HCT116 (cell line): Measurements from ENCODE around the gene SYNDIG1. TPM values are rescaled to one million over a fixed set of nuclear protein-coding genes. Genes with fewer than 3 reads are reported as not detected.

ENCODE experiments used
- ATAC-seq: fragments of 200-7000 bp; cut with Tn5 transposase; 2 replicates; pipeline ENCODE4 v1.9.1; 2020; ENCODE audit warnings: mild to moderate bottlenecking, moderate library complexity
- BruUV-seq: library from RNA; stranded (reverse); fragments of 400-500 nt; replicated peaks from 2 replicates; lab custom pipeline; 2021; lab: Mats Ljungman, UMichigan
- CTCF ChIA-PET: fragments of 300-600 bp; sonication (Branson Sonifier 250); formaldehyde crosslinking; loops from one replicate; lab custom pipeline; 2021; ENCODE audit warnings: antibody characterized with exemption; lab: Charles Lee
- POLR2A ChIA-PET: fragments of 300-600, 350-600 bp; sonication (Branson Sonifier 250); formaldehyde crosslinking; loops from one replicate; lab custom pipeline; 2021; ENCODE audit warnings: antibody characterized with exemption; lab: Charles Lee
- RAD21 ChIA-PET, 2 experiments: fragments of 300-600 bp; sonication (Branson Sonifier 250); formaldehyde crosslinking; loops; one replicate each; lab custom pipeline; 2023; ENCODE audit warnings: low total read pairs in 2 of 2; ENCODE audit not compliant: uncharacterized antibody in 2 of 2, unreplicated experiment in 2 of 2, low non-redundant PET in 1 of 2; lab: Charles Lee
- DNase-seq: peaks from one replicate; pipeline ENCODE4 v3.0.0-alpha.2; 2010; ENCODE audit warnings: low read depth, low spot score
- H2AFZ ChIP-seq: fragments of 200-600 bp; shearing (Covaris generic), sonication (generic); 2 replicates; pipeline ENCODE4 v1.6.1; 2017; ENCODE audit warnings: low read depth, mixed run types, mixed read lengths, antibody characterized with exemption, low read length; ENCODE audit not compliant: poor library complexity, severe bottlenecking
- H3K27ac ChIP-seq: 2 replicates; pipeline ENCODE4 v1.5.1; 2012; ENCODE audit warnings: low read depth, low read length
- H3K27me3 ChIP-seq: fragments of 200-600 bp; sonication (generic); 2 replicates; pipeline ENCODE4 v1.6.1; 2016; ENCODE audit warnings: mixed run types, low read length, mixed read lengths; ENCODE audit not compliant: insufficient read depth
- H3K36me3 ChIP-seq, 2 experiments: fragments of 200-500 bp in 1 of 2; fragments of 200-600 bp in 1 of 2; sonication (Bioruptor generic) in 1 of 2; sonication (generic) in 1 of 2; 2 replicates each; pipeline versions ENCODE4 v1.5.1 to v1.6.1; 2014 to 2016; ENCODE audit warnings: low read length in 2 of 2, inconsistent platforms in 1 of 2, mixed read lengths in 1 of 2, mixed run types in 1 of 2; ENCODE audit not compliant: insufficient read depth in 2 of 2, control insufficient read depth in 1 of 2
- H3K4me1 ChIP-seq, 2 experiments: fragments of 200-600 bp in 1 of 2; sonication (generic) in 1 of 2; 2 replicates each; pipeline versions ENCODE4 v1.5.1 to v1.6.1; 2012 to 2017; ENCODE audit warnings: low read length in 2 of 2, inconsistent platforms in 1 of 2, mild to moderate bottlenecking in 1 of 2, mixed read lengths in 1 of 2, mixed run types in 1 of 2, moderate library complexity in 1 of 2; ENCODE audit not compliant: insufficient read depth in 2 of 2, control insufficient read depth in 1 of 2
- H3K4me2 ChIP-seq: fragments of 200-600 bp; sonication (generic); 2 replicates; pipeline ENCODE4 v1.6.1; 2017; ENCODE audit warnings: mixed run types, low read length, mixed read lengths
- H3K4me3 ChIP-seq, 2 experiments: fragments of 200-600 bp in 1 of 2; sonication (generic) in 1 of 2; replicated peaks in 1 of 2; 2 replicates each; pipeline ENCODE4 v1.5.1; 2011 to 2016; ENCODE audit warnings: low read length in 2 of 2, control low read depth in 1 of 2, low read depth in 1 of 2, mild to moderate bottlenecking in 1 of 2, mixed read lengths in 1 of 2, mixed run types in 1 of 2
- H3K79me2 ChIP-seq: fragments of 200-600 bp; sonication (generic); 2 replicates; pipeline ENCODE4 v1.6.1; 2017; ENCODE audit warnings: mild to moderate bottlenecking, mixed run types, low read length, moderate library complexity, mixed read lengths; ENCODE audit not compliant: insufficient read depth
- H3K9ac ChIP-seq: fragments of 200-600 bp; sonication (generic); 2 replicates; pipeline ENCODE4 v1.6.1; 2016; ENCODE audit warnings: low read length, mixed read lengths
- H3K9me2 ChIP-seq: fragments of 200-600 bp; sonication (generic), shearing (Covaris generic); 2 replicates; pipeline ENCODE4 v1.6.1; 2017; ENCODE audit warnings: mixed run types, mild to moderate bottlenecking, moderate library complexity; ENCODE audit not compliant: insufficient read depth
- H3K9me3 ChIP-seq, 2 experiments: fragments of 200-500 bp in 1 of 2; fragments of 200-600 bp in 1 of 2; sonication (Bioruptor generic) in 1 of 2; sonication (generic) in 1 of 2; 2 replicates each; pipeline ENCODE4 v1.6.1; 2014 to 2017; ENCODE audit warnings: low read length in 2 of 2, mixed read lengths in 2 of 2, inconsistent platforms in 1 of 2, low read depth in 1 of 2, mild to moderate bottlenecking in 1 of 2, mixed run types in 1 of 2, moderate library complexity in 1 of 2; ENCODE audit not compliant: control insufficient read depth in 1 of 2, insufficient read depth in 1 of 2
- H4K20me1 ChIP-seq: fragments of 200-600 bp; sonication (generic), shearing (Covaris generic); 2 replicates; pipeline ENCODE4 v1.6.1; 2017; ENCODE audit warnings: mixed run types, mild to moderate bottlenecking, moderate library complexity; ENCODE audit not compliant: insufficient read depth
- CBX3 ChIP-seq: IDR thresholded peaks from 2 replicates; pipeline ENCODE4 v1.6.1; 2012; ENCODE audit warnings: low read depth
- CEBPB ChIP-seq: IDR thresholded peaks from 2 replicates; pipeline ENCODE4 v1.6.1; 2012; ENCODE audit warnings: low read depth
- EGR1 ChIP-seq: IDR thresholded peaks from 2 replicates; pipeline ENCODE4 v1.6.1; 2012; ENCODE audit warnings: low read depth
- EZH2 ChIP-seq: fragments of 200-600 bp; sonication (generic); IDR thresholded peaks from 2 replicates; pipeline ENCODE4 v1.6.1; 2017; ENCODE audit warnings: antibody characterized with exemption, mixed run types
- EZH2phosphoT487 ChIP-seq: fragments of 200-600 bp; IDR thresholded peaks from 2 replicates; pipeline ENCODE4 v1.6.1; 2018; ENCODE audit warnings: antibody characterized with exemption, borderline replicate concordance
- JUND ChIP-seq: IDR thresholded peaks from 2 replicates; pipeline ENCODE4 v1.6.1; 2012
- RAD21 ChIP-seq: IDR thresholded peaks from 2 replicates; pipeline ENCODE4 v1.6.1; 2012; ENCODE audit warnings: low read depth, mild to moderate bottlenecking
- SIN3A ChIP-seq: IDR thresholded peaks from 2 replicates; pipeline ENCODE4 v1.6.1; 2012; ENCODE audit warnings: low read depth
- SP1 ChIP-seq: IDR thresholded peaks from 2 replicates; pipeline ENCODE4 v1.6.1; 2012; ENCODE audit warnings: low read depth
- SRF ChIP-seq: IDR thresholded peaks from 2 replicates; pipeline ENCODE4 v1.6.1; 2012; ENCODE audit warnings: low read depth
- TCF7L2 ChIP-seq: IDR thresholded peaks from 2 replicates; pipeline ENCODE4 v1.7.0; 2011; ENCODE audit warnings: borderline replicate concordance, inconsistent platforms; ENCODE audit not compliant: insufficient read depth, insufficient read length; ENCODE audit errors: extremely low read depth
- ZFX ChIP-seq: fragments of 450-650 bp; IDR thresholded peaks from 2 replicates; pipeline ENCODE4 v1.6.1; 2017
- intact Hi-C: fragments of 100-400 bp; cut with micrococcal nuclease; formaldehyde crosslinking; loops from 2 replicates; pipeline ENCODE4 v1.10.0; 2022
- total RNA-seq: library from RNA; stranded (reverse); gene quantifications from one replicate; pipeline ENCODE4 v1.2.1, GENCODE V29; 2021; ENCODE audit not compliant: unreplicated experiment
- TF ChIP-seq, protein P1 (sequence below): IDR thresholded peaks from 2 replicates; pipeline ENCODE4 v1.6.1; 2012; ENCODE audit warnings: low read depth
- TF ChIP-seq, protein P2 (sequence below): IDR thresholded peaks from 2 replicates; pipeline ENCODE4 v1.6.1; 2012
- TF ChIP-seq, protein P3 (sequence below): IDR thresholded peaks from 2 replicates; pipeline ENCODE4 v1.6.1; 2012

The SYNDIG1 gene
- total RNA-seq, 1 experiment from 2014 or later, result not detected

DNA sequence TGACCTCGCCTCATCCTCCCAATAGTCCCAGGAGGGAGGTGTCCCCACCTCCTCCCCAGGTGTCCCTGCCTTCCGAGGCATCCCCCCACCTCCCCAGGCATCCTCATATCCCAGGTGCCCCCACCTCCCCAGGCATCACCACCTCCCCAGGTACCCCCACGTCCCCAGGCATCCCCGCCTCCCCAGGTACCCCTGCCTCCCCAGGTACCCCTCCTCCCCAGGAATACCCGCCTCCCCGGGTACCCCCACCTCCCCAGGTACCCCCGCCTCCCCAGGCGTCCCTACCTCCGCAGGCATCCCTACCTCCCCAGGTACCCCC lies 198.9 kb downstream of the SYNDIG1 start:
- BruUV-seq, result no TSS peak
- ATAC-seq, result no peak
- H3K9ac ChIP-seq, result no peak overlapping the region
- no peak for DNase-seq
- H3K4me3 ChIP-seq, result no peak overlapping the region
- intact Hi-C loops, result no loop called here
- H3K79me2 ChIP-seq, result no peaks in the 10 kb centered on the region
- H3K36me3 ChIP-seq, result no peaks in the 10 kb centered on the region
- no peak overlapping the region for H2AFZ ChIP-seq
- no peak overlapping the region for H3K27ac ChIP-seq
- no peaks in the 10 kb centered on the region for H3K9me2 ChIP-seq
- H3K9me3 ChIP-seq, result no peaks in the 10 kb centered on the region
- CTCF ChIA-PET, result no interaction called here
- H3K4me2 ChIP-seq, result no peak overlapping the region
- TF ChIP-seq TCF7L2 (no peak), CBX3 (no peak), CEBPB (no peak), ZFX (no peak), EGR1 (no peak), JUND (no peak), SRF (no peak), SIN3A (no peak)
- peaks cover 3 to 25% of the 10 kb centered on the region in 2 experiments for H3K4me1 ChIP-seq
- RAD21 ChIA-PET, result no interaction called here
- POLR2A ChIA-PET, result no interaction called here
- H4K20me1 ChIP-seq, result no peaks in the 10 kb centered on the region
- no peaks in the 10 kb centered on the region for H3K27me3 ChIP-seq

DNA sequence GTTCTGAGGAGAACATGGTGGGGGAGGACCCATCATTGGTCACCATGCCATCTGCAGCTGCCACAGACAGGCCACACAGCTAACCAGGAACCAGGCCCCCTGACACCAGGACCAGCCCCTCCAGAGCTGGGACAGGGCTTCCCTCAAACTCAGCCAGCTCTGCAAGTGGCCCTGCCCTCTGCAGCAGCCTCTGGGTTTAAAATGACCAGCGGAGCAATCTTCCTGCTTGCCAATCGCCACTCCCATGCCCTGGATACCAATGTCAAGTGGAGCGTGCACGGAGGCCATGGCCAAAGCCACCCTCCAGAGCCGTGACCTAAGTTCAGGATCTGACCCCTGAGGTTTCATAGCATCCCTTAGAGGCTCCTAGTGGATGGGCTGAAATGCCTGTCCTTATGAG lies 199.4 kb downstream of the SYNDIG1 start:
- CTCF ChIA-PET, result no interaction called here
- no peaks in the 10 kb centered on the region for H3K9me3 ChIP-seq

More for the DNA sequence above, 199.4 kb downstream of the SYNDIG1 start:
- RAD21 ChIA-PET, result no interaction called here
- no TSS peak for BruUV-seq
- no peaks in the 10 kb centered on the region for H3K79me2 ChIP-seq
- no peak for TF ChIP-seq EGR1
- TF ChIP-seq, protein P1, sequence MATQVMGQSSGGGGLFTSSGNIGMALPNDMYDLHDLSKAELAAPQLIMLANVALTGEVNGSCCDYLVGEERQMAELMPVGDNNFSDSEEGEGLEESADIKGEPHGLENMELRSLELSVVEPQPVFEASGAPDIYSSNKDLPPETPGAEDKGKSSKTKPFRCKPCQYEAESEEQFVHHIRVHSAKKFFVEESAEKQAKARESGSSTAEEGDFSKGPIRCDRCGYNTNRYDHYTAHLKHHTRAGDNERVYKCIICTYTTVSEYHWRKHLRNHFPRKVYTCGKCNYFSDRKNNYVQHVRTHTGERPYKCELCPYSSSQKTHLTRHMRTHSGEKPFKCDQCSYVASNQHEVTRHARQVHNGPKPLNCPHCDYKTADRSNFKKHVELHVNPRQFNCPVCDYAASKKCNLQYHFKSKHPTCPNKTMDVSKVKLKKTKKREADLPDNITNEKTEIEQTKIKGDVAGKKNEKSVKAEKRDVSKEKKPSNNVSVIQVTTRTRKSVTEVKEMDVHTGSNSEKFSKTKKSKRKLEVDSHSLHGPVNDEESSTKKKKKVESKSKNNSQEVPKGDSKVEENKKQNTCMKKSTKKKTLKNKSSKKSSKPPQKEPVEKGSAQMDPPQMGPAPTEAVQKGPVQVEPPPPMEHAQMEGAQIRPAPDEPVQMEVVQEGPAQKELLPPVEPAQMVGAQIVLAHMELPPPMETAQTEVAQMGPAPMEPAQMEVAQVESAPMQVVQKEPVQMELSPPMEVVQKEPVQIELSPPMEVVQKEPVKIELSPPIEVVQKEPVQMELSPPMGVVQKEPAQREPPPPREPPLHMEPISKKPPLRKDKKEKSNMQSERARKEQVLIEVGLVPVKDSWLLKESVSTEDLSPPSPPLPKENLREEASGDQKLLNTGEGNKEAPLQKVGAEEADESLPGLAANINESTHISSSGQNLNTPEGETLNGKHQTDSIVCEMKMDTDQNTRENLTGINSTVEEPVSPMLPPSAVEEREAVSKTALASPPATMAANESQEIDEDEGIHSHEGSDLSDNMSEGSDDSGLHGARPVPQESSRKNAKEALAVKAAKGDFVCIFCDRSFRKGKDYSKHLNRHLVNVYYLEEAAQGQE, result no peak
- no peak for TF ChIP-seq SP1
- TF ChIP-seq, protein P2, sequence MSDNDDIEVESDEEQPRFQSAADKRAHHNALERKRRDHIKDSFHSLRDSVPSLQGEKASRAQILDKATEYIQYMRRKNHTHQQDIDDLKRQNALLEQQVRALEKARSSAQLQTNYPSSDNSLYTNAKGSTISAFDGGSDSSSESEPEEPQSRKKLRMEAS, result no peak
- TF ChIP-seq RAD21, result no peak
- no peak for TF ChIP-seq SRF
- TF ChIP-seq EZH2, result no peak
- no peak for TF ChIP-seq EZH2phosphoT487
- TF ChIP-seq TCF7L2, result no peak
- TF ChIP-seq, protein P3, sequence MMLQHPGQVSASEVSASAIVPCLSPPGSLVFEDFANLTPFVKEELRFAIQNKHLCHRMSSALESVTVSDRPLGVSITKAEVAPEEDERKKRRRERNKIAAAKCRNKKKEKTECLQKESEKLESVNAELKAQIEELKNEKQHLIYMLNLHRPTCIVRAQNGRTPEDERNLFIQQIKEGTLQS, result no peak
- TF ChIP-seq, all 23 proteins: peak for 0
- H3K9ac ChIP-seq, result no peak overlapping the region
- ATAC-seq, result no peak
- intact Hi-C loops, result no loop called here
- no peak overlapping the region for H2AFZ ChIP-seq
- no peak for DNase-seq
- POLR2A ChIA-PET, result no interaction called here
- H3K4me1 ChIP-seq, result peaks cover 3 to 29% of the 10 kb centered on the region in 2 experiments
- H3K9me2 ChIP-seq, result no peaks in the 10 kb centered on the region
- no peaks in the 10 kb centered on the region for H3K36me3 ChIP-seq
- no peak overlapping the region for H3K27ac ChIP-seq
- H3K27me3 ChIP-seq, result no peaks in the 10 kb centered on the region
- no peak overlapping the region for H3K4me3 ChIP-seq
- H3K4me2 ChIP-seq, result no peak overlapping the region
- H4K20me1 ChIP-seq, result no peaks in the 10 kb centered on the region
